K562 (cell line): ENCODE results near the gene TEP1. TPM values are rescaled to one million over a fixed set of nuclear protein-coding genes. Genes with fewer than 3 reads are reported as not detected.

Experiments used
- ATAC-seq: fragments of 200-7000 bp; cut with Tn5 transposase; 3 replicates; pipeline ENCODE4 v1.9.1; 2020; ENCODE audit warnings: moderate library complexity
- BruUV-seq: library from RNA; stranded (reverse); fragments of 400-500 nt; replicated peaks from 2 replicates; lab custom pipeline; 2021; lab: Mats Ljungman, UMichigan
- CTCF ChIA-PET: fragments of 300-600 bp; formaldehyde crosslinking; extraction: SDS; loops from one replicate; lab custom pipeline; 2021; ENCODE audit warnings: low intra/inter-chr PET ratio; lab: Yijun Ruan, JAX
- POLR2A ChIA-PET: fragments of 300-600, 350-650 bp; sonication (Branson Sonifier 250); formaldehyde crosslinking; extraction: SDS; loops from one replicate; lab custom pipeline; 2021; ENCODE audit warnings: antibody characterized with exemption, inconsistent platforms; lab: Yijun Ruan, JAX
- DNase-seq, 4 experiments: peaks; one replicate each; pipeline versions ENCODE4 v3.0.0 to v3.0.0-alpha.2; 2011 to 2018; ENCODE audit warnings: low spot score in 3 of 4, mixed read lengths in 3 of 4; ENCODE audit errors: extremely low read depth in 1 of 4
- FAIRE-seq: peaks from 2 replicates; lab custom pipeline; 2011; peaks lifted over from hg19 to GRCh38; lab: Jason Lieb, UNC
- H2AFZ ChIP-seq: 2 replicates; pipeline ENCODE4 v1.6.0; 2011; ENCODE audit warnings: low read depth, low read length, control low read depth, inconsistent platforms
- H3K27ac ChIP-seq: fragments of 200-600 bp; 3 replicates; pipeline ENCODE4 v1.8.0; 2011; ENCODE audit warnings: low read depth, mild to moderate bottlenecking, control low read depth, inconsistent platforms, low read length, moderate library complexity, mixed read lengths; ENCODE audit errors: extremely low read depth
- H3K27me3 ChIP-seq, 2 experiments: fragments of 300-600 bp in 1 of 2; 2 replicates in 1 of 2; 3 replicates in 1 of 2; pipeline versions ENCODE4 v1.6.0 to v1.8.0; 2011; ENCODE audit warnings: inconsistent platforms in 2 of 2, low read length in 2 of 2, mild to moderate bottlenecking in 1 of 2, mixed read lengths in 1 of 2, moderate library complexity in 1 of 2; ENCODE audit not compliant: control insufficient read depth in 2 of 2, insufficient read depth in 2 of 2
- H3K36me3 ChIP-seq: fragments of 300-600 bp; 3 replicates; pipeline ENCODE4 v1.8.0; 2011; ENCODE audit warnings: mild to moderate bottlenecking, low read length, inconsistent platforms; ENCODE audit not compliant: control insufficient read depth, insufficient read depth
- H3K4me1 ChIP-seq, 2 experiments: fragments of 200-600 bp in 1 of 2; replicated peaks in 1 of 2; 2 replicates in 1 of 2; 3 replicates in 1 of 2; pipeline versions ENCODE4 v1.5.1 to v1.8.0; 2011; ENCODE audit warnings: inconsistent platforms in 2 of 2, low read length in 2 of 2, mild to moderate bottlenecking in 1 of 2, mixed read lengths in 1 of 2, moderate library complexity in 1 of 2; ENCODE audit not compliant: control insufficient read depth in 2 of 2, insufficient read depth in 2 of 2
- H3K4me2 ChIP-seq: 2 replicates; pipeline ENCODE4 v1.6.1; 2011; ENCODE audit warnings: low read length, control low read depth, inconsistent platforms, mixed read lengths; ENCODE audit not compliant: insufficient read depth
- H3K4me3 ChIP-seq: fragments of 200-600 bp; sonication (generic), shearing (Covaris generic); 2 replicates; pipeline ENCODE4 v1.5.1; 2016; ENCODE audit warnings: control low read depth, inconsistent platforms
- H3K79me2 ChIP-seq: fragments of 200-600 bp; 3 replicates; pipeline ENCODE4 v1.8.0; 2011; ENCODE audit warnings: low read length, inconsistent platforms; ENCODE audit not compliant: control insufficient read depth, insufficient read depth
- H3K9ac ChIP-seq, 2 experiments: 2 replicates each; pipeline versions ENCODE4 v1.6.0 to v1.6.1; 2011; ENCODE audit warnings: low read depth in 2 of 2, low read length in 2 of 2, control low read depth in 1 of 2, inconsistent platforms in 1 of 2, mild to moderate bottlenecking in 1 of 2, mixed read lengths in 1 of 2; ENCODE audit not compliant: insufficient read depth in 1 of 2
- H3K9me1 ChIP-seq: one replicate; pipeline ENCODE4 v1.6.0; 2011; ENCODE audit warnings: inconsistent platforms, mild to moderate bottlenecking, low read length, moderate library complexity; ENCODE audit not compliant: control insufficient read depth, insufficient read depth
- H3K9me3 ChIP-seq: replicated peaks from 2 replicates; pipeline ENCODE4 v1.5.1; 2011; ENCODE audit warnings: low read depth, low read length, inconsistent platforms; ENCODE audit not compliant: control insufficient read depth, insufficient read depth
- H4K20me1 ChIP-seq: replicated peaks from 2 replicates; pipeline ENCODE4 v1.6.1; 2011; ENCODE audit warnings: low read length, inconsistent platforms, mixed read lengths; ENCODE audit not compliant: control insufficient read depth, insufficient read depth
- ATF1 ChIP-seq, 2 experiments: fragments of 450-650 bp in 1 of 2; IDR thresholded peaks; 2 replicates each; pipeline ENCODE4 v1.6.1; 2016; ENCODE audit warnings: missing compliant biosample characterization in 1 of 2, missing genetic modification characterization in 1 of 2
- CBFA2T2 ChIP-seq: fragments of 450-650 bp; conservative IDR thresholded peaks from 2 replicates; pipeline ENCODE4 v1.6.1; 2017; ENCODE audit warnings: mild to moderate bottlenecking
- CREM ChIP-seq: IDR thresholded peaks from 2 replicates; pipeline ENCODE4 v1.6.1; 2014; ENCODE audit warnings: antibody characterized with exemption, low read depth
- CTBP1 ChIP-seq: fragments of 450-650 bp; IDR thresholded peaks from 2 replicates; pipeline ENCODE4 v1.6.1; 2016; ENCODE audit warnings: borderline replicate concordance
- DNMT1 ChIP-seq: fragments of 450-650 bp; IDR thresholded peaks from 2 replicates; pipeline ENCODE4 v1.6.1; 2016; ENCODE audit warnings: antibody characterized with exemption, mild to moderate bottlenecking
- HIVEP1 ChIP-seq: fragments of 250-450 bp; sonication (Bioruptor Pico); IDR thresholded peaks from 2 replicates; pipeline ENCODE4 v1.4.0; 2020; ENCODE audit warnings: mild to moderate bottlenecking
- HNRNPH1 ChIP-seq: fragments of 200-400 bp; formaldehyde crosslinking; optimal IDR thresholded peaks from 2 replicates; pipeline ENCODE3; 2017; ENCODE audit warnings: low read depth, mild to moderate bottlenecking, low read length, moderate library complexity
- ILF3 ChIP-seq: fragments of 450-650 bp; IDR thresholded peaks from 2 replicates; pipeline ENCODE4 v1.6.1; 2018; ENCODE audit warnings: antibody characterized with exemption, mild to moderate bottlenecking, moderate library complexity, borderline replicate concordance
- KDM5B ChIP-seq: fragments of 200-600 bp; sonication (generic); IDR thresholded peaks from 2 replicates; pipeline ENCODE4 v1.6.1; 2012; ENCODE audit warnings: low read depth, mild to moderate bottlenecking, moderate library complexity, low read length, control low read depth, inconsistent platforms; ENCODE audit not compliant: insufficient replicate concordance
- MAFK ChIP-seq: IDR thresholded peaks from 2 replicates; pipeline ENCODE4 v1.6.1; 2011; ENCODE audit warnings: low read length, improper control_type of control experiment
- NR2C1 ChIP-seq, 2 experiments: fragments of 450-650 bp; IDR thresholded peaks; 2 replicates each; pipeline ENCODE4 v1.6.1; 2017; ENCODE audit warnings: mild to moderate bottlenecking in 2 of 2, antibody characterized with exemption in 1 of 2, inconsistent platforms in 1 of 2, missing compliant biosample characterization in 1 of 2, missing genetic modification characterization in 1 of 2
- NR2C2 ChIP-seq, 2 experiments: fragments of 200-800 bp in 1 of 2; sonication (Bioruptor generic) in 1 of 2; sonication (generic) in 1 of 2; formaldehyde crosslinking in 1 of 2; IDR thresholded peaks; 2 replicates each; pipeline versions ENCODE4 v1.6.1 to v1.8.0; 2016 to 2022; ENCODE audit warnings: mild to moderate bottlenecking in 1 of 2, missing compliant biosample characterization in 1 of 2, missing genetic modification characterization in 1 of 2, missing genetic modification reagents in 1 of 2
- POLR3A ChIP-seq: IDR thresholded peaks from 2 replicates; pipeline ENCODE4 v1.6.1; 2011; ENCODE audit warnings: borderline replicate concordance, mild to moderate bottlenecking, moderate library complexity; ENCODE audit not compliant: insufficient read length, insufficient read depth; ENCODE audit errors: extremely low read depth
- SRSF9 ChIP-seq: fragments of 200-400 bp; formaldehyde crosslinking; IDR thresholded peaks from 2 replicates; pipeline ENCODE4 v1.6.1; 2017; ENCODE audit warnings: low read depth, low read length, borderline replicate concordance
- ZNF133 ChIP-seq: fragments of 250-450 bp; sonication (Bioruptor Pico); IDR thresholded peaks from 2 replicates; pipeline ENCODE4 v1.4.0; 2020; ENCODE audit warnings: mild to moderate bottlenecking
- WGBS: fragments of 100-300 bp; shearing (Covaris generic); methylation state at CpG from one replicate; pipeline ENCODE4 v1.1.6; 2016; ENCODE audit warnings: low coverage, mixed read lengths; ENCODE audit not compliant: insufficient coverage; ENCODE audit errors: missing lambda C conversion rate; 5-methylcytosine and 5-hydroxymethylcytosine counted together
- in situ Hi-C: fragments of 300-500 bp; cut with MboI; formaldehyde crosslinking; loops from 4 replicates; pipeline ENCODE4 v1.15.0; 2018; ENCODE audit warnings: inconsistent platforms, mixed read lengths
- intact Hi-C: fragments of 100-400 bp; cut with micrococcal nuclease; formaldehyde crosslinking; loops from 2 replicates; pipeline ENCODE4 v1.14.2; 2022
- polyA plus RNA-seq, 8 experiments: library from polyadenylated mRNA; depleted of rRNA in 4 of 8; stranded (reverse) in 5 of 8; unstranded in 3 of 8; fragments of >200 nt; fragmentation: Nextera tagmentation in 2 of 8; fragmentation: Illumina TruSeq in 1 of 8; extraction: Ambion mirVana in 2 of 8; extraction: Trizol in 1 of 8; gene quantifications; 2 replicates each; pipeline versions ENCODE4 v1.2.1 to v1.2.3, GENCODE V29; 2011 to 2014; ENCODE audit warnings: inconsistent platforms in 1 of 8, missing spikeins in 1 of 8
- total RNA-seq, 7 experiments: library from RNA; depleted of rRNA in 6 of 7; stranded (reverse); fragments of >200 nt in 6 of 7; fragmentation: Illumina TruSeq in 2 of 7; extraction: Trizol in 2 of 7; gene quantifications; 2 replicates each; pipeline versions ENCODE4 v1.2.1 to v1.2.3, GENCODE V29; 2011 to 2021; ENCODE audit warnings: low replicate concordance in 1 of 7
- TF ChIP-seq, protein P1 (sequence below): fragments of 250-450 bp; sonication (Bioruptor Pico); IDR thresholded peaks from 2 replicates; pipeline ENCODE4 v1.4.0; 2020
- TF ChIP-seq, protein P2 (sequence below), 3 experiments: IDR thresholded peaks in 2 of 3; conservative IDR thresholded peaks in 1 of 3; 2 replicates each; pipeline ENCODE4 v1.5.1; 2011 to 2012; ENCODE audit warnings: low read length in 3 of 3, mild to moderate bottlenecking in 3 of 3, control low read depth in 2 of 3, improper control_type of control experiment in 1 of 3, inconsistent platforms in 1 of 3, low read depth in 1 of 3, mixed read lengths in 1 of 3, moderate library complexity in 1 of 3; ENCODE audit not compliant: insufficient read depth in 2 of 3

The TEP1 gene
- total and polyA plus RNA-seq, 9 of the 15 experiments (the other 6 are each of a cell fraction or from before 2014, with no cell fraction given) = 1.0 to 12.2 (median 7.1) TPM

DNA sequence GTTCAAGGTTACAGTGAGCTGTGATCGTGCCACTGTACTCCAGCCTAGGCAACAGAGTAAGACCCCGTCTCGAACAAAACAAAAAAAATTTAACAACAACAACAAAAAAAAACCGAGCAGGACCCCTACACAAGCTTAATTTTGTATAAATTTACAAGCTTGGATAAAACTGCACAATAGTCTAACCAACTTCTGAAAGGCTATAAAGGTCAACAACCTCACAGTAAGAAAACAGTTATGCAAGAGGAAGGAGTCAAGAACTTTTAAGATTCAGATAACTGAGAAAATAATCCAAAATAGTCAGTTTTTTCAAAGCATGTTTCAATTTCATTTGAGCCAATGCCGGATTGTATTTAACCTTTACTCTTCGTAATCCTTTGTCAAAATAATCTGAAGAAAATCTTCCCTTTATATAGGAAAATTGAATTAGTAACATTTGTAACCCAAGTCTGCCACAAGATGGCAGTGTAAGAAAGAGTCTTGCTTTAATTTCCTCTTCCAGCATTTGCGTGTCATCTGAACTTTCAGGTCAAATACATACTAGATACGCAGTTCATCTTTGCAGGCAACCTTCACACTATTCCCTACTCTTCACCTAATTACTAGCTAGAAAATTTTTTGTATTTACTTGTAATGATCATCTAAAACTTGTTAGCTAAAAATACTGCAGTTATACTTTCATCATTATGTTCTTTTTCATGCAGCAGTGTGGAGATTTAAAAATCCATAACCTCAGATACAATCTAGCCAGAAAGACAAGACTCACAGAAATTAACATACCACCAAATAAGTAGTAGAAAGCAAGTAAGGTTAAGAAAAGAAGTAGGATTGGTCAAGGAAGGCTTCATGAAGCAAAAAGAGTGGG lies 86.1 kb downstream of the TEP1 start:
- peaks cover 78% of the 10 kb centered on the region for H3K36me3 ChIP-seq
- no peaks in the 10 kb centered on the region for H3K27me3 ChIP-seq
- DNase-seq = peak in 2 of 4 experiments; percentile 27 to 72
- no TSS peak for BruUV-seq
- no peak overlapping the region for H3K4me3 ChIP-seq
- no peak overlapping the region; a peak in 1 of 4 replicates for H3K9ac ChIP-seq
- H4K20me1 ChIP-seq = no peaks in the 10 kb centered on the region; the same call in 1 of the 2 replicates
- no peaks in the 10 kb centered on the region; the same call in 1 of the 2 replicates for H3K9me3 ChIP-seq
- H2AFZ ChIP-seq = no peak overlapping the region
- H3K4me2 ChIP-seq = no peak overlapping the region
- 54% methylated on average over 8 of the region's 8 CpGs for WGBS
- ATAC-seq = peak; percentile 34; the same call in 2 of the 3 replicates
- FAIRE-seq = peak; percentile 49
- in situ Hi-C loops = loop anchor here (5.0 kb wide), 1 partner anchor 285 kb away; no protein-coding TSS in a partner anchor
- ChIA-PET CTCF (interaction anchor here (0.8 to 3.1 kb wide), 4 partner anchors 24 to 282 kb away, joined by 3 to 43 read pairs (median 4); no protein-coding TSS in a partner anchor), POLR2A (interaction anchor here (0.7 to 1.1 kb wide), 2 partner anchors 11 to 149 kb away, joined by 3 to 4 read pairs; no protein-coding TSS in a partner anchor)
- no peak overlapping the region for H3K27ac ChIP-seq
- H3K9me1 ChIP-seq = no peaks in the 10 kb centered on the region
- peaks cover 86% of the 10 kb centered on the region for H3K79me2 ChIP-seq
- peaks cover 0 to 14% of the 10 kb centered on the region in 2 experiments; a peak in 2 of 5 replicates for H3K4me1 ChIP-seq
- intact Hi-C loops = loop anchor here (1.0 to 5.0 kb wide), 3 partner anchors 16 to 282 kb away; partner anchors contain the start of genes PARP2 and TEP1
- TF ChIP-seq CREM (0 out of 2 replicates have a peak, but pooled peaks have one; percentile 7), POLR3A (no peak), ILF3 (no peak), SRSF9 (no peak), ZNF133 (CRISPR knock-in tag) (no peak), KDM5B (no peak), HIVEP1 (CRISPR knock-in tag) (no peak), CTBP1 (no peak), MAFK (no peak), HNRNPH1 (no peak), ATF1 (CRISPR knock-in tag; IDR thresholded peaks at IDR 0.05) (no peak), ATF1 (tag; IDR thresholded peaks at IDR 0.05) (0 out of 2 replicates have a peak, but pooled peaks have one; percentile 23), DNMT1 (no peak), NR2C2 (CRISPR knock-in tag; IDR thresholded peaks at IDR 0.05) (no peak), NR2C2 (tag; IDR thresholded peaks at IDR 0.05) (peak; percentile 54), CBFA2T2 (no peak), NR2C1 (IDR thresholded peaks at IDR 0.05) (0 out of 2 replicates have a peak, but pooled peaks have one; percentile 37), NR2C1 (tag; IDR thresholded peaks at IDR 0.05) (no peak)
- TF ChIP-seq, protein P1, sequence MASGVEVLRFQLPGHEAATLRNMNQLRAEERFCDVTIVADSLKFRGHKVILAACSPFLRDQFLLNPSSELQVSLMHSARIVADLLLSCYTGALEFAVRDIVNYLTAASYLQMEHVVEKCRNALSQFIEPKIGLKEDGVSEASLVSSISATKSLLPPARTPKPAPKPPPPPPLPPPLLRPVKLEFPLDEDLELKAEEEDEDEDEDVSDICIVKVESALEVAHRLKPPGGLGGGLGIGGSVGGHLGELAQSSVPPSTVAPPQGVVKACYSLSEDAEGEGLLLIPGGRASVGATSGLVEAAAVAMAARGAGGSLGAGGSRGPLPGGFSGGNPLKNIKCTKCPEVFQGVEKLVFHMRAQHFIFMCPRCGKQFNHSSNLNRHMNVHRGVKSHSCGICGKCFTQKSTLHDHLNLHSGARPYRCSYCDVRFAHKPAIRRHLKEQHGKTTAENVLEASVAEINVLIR (CRISPR knock-in tag) = no peak
- TF ChIP-seq, protein P2, sequence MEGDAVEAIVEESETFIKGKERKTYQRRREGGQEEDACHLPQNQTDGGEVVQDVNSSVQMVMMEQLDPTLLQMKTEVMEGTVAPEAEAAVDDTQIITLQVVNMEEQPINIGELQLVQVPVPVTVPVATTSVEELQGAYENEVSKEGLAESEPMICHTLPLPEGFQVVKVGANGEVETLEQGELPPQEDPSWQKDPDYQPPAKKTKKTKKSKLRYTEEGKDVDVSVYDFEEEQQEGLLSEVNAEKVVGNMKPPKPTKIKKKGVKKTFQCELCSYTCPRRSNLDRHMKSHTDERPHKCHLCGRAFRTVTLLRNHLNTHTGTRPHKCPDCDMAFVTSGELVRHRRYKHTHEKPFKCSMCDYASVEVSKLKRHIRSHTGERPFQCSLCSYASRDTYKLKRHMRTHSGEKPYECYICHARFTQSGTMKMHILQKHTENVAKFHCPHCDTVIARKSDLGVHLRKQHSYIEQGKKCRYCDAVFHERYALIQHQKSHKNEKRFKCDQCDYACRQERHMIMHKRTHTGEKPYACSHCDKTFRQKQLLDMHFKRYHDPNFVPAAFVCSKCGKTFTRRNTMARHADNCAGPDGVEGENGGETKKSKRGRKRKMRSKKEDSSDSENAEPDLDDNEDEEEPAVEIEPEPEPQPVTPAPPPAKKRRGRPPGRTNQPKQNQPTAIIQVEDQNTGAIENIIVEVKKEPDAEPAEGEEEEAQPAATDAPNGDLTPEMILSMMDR (IDR thresholded peaks at IDR 0.05 in 2 of 3, conservative IDR thresholded peaks at IDR 0.05 in 1 of 3; ENCODE audit: insufficient read depth in 2 of 3, low read depth in 1 of 3, low read length in 3 of 3) = peak; percentile 40 to 75 (median 47); a peak in 4 of 6 replicates
